Glomerular endothelial cell (primary cell): ENCODE data around the gene SLC46A1. TPM values are rescaled to one million over a fixed set of nuclear protein-coding genes. Genes with fewer than 3 reads are reported as not detected.

ENCODE experiments used
- DNase-seq: peaks from one replicate; pipeline ENCODE4 v3.0.0-alpha.2; 2011; ENCODE audit warnings: low read depth, low spot score; ENCODE audit errors: extremely low read depth
- total RNA-seq: library from RNA; depleted of rRNA; stranded (reverse); fragments of >200 nt; gene quantifications from 2 replicates; pipeline ENCODE4 v1.2.3, GENCODE V29; 2015

SLC46A1 gene
- total RNA-seq, 1 donor from 2014 or later: 3.3 TPM

DNA sequence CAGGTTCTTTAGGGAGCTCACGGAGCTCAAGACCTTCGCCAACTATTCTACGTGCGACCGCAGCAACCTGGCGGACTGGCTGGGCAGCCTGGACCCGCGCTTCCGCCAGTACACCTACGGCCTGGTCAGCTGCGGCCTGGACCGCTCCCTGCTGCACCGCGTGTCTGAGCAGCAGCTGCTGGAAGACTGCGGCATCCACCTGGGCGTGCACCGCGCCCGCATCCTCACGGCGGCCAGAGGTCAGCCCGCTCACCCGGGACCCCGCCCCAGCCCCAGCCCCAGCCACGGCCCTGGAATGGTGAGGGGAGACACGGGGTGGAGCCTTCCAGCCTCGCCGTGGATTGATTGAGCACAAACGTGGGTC is 21.0 kb downstream of the SLC46A1 start:
- DNase-seq: no peak

DNA sequence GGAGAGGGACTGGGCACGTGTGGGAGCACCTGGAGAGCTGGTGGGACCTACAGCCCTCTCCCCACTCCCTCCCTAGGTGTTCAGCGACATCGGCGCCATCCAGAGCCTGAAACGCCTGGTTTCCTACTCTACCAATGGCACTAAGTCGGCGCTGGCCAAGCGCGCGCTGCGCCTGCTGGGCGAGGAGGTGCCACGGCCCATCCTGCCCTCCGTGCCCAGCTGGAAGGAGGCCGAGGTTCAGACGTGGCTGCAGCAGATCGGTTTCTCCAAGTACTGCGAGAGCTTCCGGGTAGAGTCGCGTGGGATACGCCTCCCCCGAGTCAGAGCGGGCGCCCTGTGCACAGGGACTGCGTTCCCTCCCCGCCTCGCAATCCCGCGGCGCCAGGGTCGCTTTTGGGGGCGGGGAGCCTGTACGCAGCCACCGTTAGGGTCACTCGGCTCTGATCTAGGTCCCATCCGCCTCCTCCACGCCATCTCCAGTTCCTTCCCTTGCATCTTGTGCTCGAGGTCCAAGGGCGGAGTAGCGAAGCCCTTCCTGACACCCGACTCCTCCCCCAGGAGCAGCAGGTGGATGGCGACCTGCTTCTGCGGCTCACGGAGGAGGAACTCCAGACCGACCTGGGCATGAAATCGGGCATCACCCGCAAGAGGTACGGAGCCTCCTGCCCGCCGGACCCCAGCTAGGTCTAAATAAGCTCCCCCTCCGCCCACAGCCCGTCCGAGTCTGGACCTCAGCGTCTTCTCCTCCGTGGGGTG is 21.6 kb downstream of the SLC46A1 start:
- DNase-seq: no peak

DNA sequence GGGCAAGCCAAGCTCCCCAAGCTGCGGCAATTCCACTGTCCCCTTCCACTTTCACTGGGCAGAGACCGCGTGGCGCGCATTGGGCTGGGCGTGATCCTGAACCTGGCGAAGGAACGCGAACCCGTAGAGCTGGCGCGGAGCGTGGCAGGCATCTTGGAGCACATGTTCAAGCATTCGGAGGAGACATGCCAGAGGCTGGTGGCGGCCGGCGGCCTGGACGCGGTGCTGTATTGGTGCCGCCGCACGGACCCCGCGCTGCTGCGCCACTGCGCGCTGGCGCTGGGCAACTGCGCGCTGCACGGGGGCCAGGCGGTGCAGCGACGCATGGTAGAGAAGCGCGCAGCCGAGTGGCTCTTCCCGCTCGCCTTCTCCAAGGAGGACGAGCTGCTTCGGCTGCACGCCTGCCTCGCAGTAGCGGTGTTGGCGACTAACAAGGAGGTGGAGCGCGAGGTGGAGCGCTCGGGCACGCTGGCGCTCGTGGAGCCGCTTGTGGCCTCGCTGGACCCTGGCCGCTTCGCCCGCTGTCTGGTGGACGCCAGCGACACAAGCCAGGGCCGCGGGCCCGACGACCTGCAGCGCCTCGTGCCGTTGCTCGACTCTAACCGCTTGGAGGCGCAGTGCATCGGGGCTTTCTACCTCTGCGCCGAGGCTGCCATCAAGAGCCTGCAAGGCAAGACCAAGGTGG is 24.7 kb downstream of the SLC46A1 start:
- no peak for DNase-seq

DNA sequence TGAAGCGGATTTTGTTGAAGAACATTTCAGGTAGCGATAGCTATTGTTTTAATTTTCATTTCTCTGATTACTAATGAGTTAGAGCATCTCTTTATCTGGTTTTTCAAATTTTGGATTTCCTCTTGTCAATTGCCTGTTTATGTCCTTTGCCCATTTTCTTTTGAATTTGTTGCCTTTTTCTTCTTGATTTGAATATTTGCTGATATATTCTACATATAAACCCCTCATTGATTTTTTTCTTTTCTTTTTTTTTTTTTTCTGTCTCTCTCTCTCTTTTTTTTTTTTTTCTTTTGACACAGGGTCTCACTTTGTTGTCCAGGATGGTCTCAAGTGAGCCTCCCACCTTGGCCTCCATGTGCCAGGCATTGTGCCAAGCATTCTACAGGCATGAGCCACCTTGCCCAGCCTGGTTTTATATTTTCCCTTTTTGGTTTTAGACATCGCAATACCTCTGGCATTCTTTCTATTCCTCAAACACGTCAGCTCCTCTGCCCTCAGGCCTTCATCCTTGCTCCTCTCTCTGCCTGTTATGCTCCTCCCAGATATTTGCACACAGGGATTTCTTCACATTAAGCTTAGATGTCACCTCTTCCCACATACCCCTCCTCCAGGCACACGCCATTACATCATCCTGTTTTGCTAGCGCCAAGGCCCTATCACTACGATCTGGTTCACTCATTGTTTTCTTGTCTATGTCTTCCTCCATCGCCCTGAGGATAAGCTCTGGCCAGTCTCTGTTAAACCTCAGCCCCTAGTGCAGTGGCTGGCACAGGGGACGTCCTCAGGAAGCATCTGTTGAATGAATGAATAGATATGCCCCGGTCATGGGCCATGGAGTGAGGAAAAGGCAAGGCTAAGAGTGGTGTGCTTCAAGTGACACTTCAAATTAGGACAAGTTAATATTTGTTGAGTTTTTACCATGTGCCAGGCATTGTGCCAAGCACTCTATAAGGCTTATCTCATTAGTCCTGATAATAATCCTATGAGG is 25.9 kb downstream of the SLC46A1 start:
- no peak for DNase-seq

DNA sequence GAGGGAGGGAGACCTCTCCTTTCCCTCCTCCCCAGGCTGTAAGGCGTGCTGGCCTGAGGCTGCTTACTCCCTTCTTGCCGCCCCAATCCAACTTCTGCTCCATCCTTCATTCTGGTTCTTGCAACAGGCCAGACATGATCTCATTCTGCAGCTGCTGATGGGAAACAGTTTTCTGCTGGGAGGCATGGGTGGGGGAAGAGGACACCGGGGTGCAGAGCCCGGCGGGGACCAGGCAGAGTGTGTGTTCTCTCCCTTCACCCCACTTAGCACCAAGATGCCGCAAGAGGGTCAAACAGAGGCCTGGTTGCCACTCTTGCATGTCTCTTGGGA is 33.1 kb downstream of the SLC46A1 start:
- DNase-seq: no peak

DNA sequence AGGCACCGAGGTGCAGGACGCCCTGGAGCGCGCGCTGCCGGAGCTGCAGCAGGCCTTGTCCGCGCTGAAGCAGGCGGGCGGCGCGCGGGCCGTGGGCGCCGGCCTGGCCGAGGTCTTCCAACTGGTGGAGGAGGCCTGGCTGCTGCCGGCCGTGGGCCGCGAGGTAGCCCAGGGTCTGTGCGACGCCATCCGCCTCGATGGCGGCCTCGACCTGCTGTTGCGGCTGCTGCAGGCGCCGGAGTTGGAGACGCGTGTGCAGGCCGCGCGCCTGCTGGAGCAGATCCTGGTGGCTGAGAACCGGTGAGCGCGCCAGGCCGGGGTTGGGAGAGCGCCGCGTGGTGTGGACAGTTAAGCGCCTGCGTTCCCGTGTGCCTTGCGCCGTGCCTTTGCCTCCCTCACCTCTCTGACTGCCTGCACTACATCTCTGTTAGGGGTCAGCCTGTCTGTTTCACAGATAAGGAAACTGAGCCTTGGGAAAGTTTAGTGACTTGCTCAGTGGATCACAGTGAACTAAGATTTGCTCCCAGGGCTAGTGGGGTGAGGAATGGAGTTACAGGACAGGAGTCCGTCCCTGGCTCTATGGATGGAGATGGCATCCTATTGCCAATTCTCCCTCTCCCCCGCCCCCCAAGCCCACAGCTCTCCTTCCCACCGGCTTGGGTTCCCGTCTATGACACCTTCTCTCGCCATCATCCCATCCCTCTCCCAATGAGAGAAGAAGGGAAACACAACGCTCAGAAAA is 33.6 kb downstream of the SLC46A1 start:
- DNase-seq: no peak

DNA sequence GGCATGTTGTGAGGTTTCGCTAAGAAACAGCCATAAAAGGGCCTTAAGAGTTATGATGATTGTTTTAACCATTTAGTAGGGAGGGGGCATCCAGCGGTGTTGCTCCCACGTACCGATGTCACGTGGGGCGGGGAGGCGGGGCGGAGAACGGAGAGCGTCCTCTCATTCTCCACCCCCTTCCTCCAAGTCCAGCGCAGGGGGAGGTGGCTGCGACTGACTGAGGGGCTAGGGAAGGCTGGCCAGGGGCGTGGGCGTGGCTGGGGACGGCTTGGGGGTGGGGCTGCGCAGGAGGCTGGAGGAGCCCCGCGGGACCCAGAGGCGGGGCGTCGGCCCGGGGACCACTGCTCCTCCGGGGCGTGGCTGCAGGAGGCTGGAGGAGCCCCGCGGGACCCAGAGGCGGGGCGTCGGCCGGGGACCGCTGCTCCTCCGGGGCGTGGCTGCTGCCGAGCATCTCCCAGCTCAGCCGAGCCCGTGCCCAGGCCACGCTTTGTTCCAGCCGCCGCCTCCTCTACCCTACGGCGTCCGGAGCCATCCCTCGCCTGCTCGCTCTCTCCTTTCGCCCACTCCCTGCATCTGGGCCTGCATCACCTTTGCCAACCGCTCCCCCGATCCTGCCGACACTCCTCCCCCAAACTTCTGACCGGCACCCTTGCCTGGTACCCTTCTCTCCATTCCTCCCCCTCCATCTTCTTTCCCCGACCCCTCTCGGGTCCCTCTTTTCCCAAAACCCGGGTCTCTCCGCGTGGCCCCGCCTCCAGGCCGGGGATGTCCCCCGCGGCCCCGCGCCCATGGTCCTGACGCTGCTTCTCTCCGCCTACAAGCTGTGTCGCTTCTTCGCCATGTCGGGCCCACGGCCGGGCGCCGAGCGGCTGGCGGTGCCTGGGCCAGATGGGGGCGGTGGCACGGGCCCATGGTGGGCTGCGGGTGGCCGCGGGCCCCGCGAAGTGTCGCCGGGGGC is 34.5 kb downstream of the SLC46A1 start, which contains the start of gene SARM1:
SARM1 (plus strand) TSS at position 450 of the 958 bp plus-strand sequence; CDS start at position 789, 339 bp downstream.
- no peak for DNase-seq

DNA sequence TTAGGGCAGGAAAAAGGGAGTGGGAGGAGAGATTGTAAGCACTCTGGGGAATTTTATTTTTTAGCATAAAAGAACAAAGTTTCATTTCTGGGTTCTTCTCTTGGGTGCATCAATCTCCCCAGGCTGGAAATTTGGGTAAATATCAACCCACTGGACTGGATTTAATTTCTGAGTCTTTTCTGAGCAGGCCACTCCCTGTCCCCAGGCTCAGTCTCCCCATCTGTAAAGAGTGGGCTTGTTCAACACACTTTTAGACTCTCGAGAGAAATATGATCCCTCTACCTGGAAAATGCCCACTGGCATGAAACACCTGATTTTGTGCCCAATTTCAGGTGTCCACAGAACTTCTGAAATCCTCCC is 35.3 kb downstream of the SLC46A1 start:
- no peak for DNase-seq

DNA sequence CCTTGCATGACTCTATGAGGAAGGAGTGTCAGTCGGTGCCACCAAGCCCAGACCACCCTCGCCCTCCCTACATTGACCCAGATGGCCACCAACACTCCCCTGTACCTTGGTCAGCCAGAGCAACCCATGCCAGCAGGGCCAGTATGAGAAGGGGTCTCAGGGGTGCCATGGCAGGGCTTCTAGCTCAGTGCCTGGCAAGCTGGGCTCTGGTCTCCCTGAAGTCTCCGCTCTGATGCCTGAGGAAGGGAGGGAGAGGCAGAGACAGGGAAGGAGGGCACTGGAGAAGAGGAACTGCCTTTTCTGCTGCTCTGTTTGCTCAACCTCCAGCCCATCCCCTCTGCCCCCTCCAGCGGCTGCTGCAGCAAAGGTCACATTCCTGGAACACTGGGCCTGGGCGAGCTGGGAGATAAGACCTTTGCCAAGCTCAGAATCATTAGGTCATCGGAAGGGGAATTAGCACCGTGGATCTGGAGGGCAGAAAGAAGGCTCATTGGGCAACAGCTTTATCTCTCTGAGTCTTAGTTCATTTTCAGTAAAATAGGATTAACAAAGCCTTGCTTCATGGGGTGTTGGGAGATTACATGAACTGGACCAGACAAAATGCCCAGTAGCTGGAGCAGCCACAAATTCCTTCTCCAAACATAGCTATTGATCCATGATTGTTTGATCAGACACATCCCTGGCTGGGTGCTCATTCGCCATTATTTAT is 35.8 kb downstream of the SLC46A1 start, which contains the start of gene VTN:
VTN (minus strand) TSS at position 273 of the 709 bp plus-strand sequence; CDS start at position 169, 104 bp downstream.
- no peak for DNase-seq

DNA sequence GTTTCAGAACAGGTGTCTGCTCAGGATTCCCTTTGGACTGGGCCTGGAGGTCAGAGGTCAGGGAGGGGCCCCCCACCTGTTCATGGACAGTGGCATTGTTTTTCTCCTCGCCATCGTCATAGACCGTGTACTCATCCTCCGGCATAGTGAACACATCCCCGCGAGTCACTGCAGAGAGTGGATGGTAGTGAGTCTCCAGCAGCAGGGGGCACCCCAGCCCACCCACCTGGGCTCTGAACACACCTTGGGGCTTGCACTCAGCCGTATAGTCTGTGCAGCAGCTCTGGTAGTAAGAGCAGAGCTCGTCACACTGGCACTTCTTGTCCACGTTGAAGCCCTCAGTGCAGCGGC is 36.4 kb downstream of the SLC46A1 start:
- no peak for DNase-seq

DNA sequence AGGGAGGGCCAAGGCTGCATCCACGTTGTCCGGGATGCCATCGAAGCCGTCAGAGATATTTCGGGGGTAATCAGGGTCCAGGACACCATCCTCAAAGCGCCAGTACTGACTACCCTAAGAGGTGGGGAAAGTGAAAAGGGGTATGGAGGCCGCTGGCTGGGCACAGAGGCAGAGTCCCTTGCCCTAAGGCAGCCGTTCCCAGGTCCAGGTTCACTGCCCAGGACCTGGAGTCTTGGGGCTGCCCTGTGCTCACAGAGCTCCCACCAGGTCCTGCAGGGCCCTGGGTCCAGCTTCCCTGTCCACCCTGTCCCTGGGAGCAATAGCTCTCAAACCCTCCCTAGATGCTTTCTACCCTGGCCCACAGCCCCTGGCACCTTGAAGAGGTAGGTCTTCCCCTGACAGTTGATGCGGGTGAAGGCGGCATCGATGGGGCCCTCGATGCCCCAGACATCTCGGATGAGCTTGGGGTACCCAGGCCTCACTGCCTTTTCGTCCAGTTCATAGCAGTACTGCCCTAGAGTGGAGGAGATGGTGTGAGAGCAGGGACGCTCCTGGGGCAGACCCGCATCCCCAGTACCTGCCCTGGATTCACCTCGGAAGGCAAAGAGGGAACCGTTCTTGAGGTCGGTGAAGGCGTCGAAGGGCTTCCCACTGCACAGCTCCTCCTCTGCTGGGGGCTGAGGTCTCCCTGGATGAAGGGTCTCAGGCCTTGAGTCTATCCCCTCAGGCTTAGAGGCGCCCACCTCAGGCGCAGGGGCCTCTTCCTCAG is 36.9 kb downstream of the SLC46A1 start:
- no peak for DNase-seq

DNA sequence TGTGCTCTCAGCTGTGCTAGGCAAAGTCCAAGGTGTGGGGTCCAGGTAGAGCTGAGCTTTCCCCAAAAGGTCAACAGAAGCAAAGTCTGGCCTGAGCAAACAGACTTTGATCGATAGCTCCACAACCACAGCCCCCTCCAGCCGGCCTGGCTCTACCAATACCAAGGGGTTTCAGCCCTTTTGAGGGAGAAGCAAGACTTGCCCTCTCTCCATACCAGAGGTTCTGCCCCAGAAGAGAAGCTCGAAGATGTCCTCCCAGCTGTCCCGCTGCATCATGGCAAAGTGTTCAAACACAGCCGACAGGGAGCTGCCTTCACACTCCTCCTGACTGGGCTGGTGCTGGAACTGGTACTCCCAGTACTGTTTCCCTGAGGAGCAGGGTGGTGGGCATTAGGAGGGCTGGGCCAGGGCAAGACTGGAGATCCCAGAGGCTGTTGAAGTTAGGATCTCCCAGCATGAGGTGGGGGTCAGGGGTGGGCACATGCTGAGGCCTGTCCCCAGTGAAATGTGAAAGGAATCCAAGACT is 37.6 kb downstream of the SLC46A1 start:
- DNase-seq: no peak

DNA sequence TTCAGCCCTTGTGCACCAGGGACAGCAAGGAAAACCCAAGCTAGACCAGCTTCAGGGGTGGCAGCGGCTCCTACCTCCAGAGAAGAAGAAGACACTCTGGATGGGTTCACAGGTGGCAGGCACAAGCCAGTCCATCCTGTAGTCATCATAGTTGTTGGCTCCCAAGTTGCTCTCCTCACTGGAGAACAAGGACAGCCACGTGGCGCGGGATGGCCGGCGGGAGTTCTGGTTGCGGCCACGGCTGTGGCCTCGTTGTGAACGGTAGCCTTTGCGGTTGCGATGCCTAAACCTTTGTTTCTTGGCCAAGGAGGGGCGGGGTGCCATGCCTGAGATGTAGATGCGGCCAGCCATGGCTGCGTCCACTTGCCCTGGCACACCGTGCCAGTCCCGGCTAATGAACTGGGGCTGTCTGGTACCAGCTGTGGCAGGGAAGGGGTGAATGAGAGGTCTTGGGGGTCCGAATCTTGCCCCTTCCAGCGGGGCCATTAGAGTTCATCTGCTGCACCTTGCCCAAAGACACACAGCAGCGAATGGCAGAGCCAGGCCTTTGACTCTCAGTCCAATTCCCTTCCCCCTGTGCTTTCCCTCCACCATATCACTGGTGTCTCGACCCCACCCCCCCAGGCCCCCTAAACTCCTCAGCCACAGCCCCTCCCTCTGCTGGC is 38.2 kb downstream of the SLC46A1 start:
- no peak for DNase-seq

DNA sequence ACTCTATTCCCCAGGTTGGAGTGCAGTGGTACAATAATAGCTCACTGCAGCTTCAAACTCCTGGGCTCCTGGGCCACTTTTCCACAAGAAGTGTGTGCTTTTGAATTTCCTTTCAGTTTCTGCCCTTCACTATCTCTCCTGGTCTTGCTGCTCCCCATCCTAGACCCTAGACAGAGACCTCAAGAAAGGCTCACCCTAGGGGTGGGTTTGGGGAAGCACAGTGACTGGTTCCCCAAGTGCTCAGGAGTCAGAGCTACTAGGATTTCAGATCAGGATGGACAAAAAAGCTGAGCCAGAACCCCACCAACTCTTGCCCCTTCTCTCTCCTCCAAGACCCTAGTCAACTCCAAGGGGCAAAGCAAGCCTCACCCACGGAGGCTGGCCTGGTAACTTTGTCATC is 39.4 kb downstream of the SLC46A1 start:
- DNase-seq: no peak

DNA sequence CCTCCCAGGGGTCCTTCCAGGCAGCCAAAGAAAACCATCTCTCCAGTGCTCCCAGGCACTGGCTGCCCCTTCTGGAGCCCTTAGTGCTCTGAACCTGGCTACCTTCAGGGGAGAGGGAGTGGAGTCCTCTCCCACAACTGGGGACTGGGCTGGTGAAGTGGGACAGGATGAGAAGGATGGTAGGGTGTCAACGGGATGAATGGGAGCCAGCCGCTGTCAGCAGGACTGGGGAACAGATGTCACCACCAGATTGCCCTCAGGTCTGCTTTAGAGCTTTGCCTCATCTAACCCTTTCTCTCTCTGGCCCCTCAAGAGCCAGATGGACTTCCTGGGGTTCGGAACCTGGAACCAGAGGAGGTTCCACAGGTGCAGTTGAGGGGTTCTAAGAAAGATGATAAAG is 40.5 kb downstream of the SLC46A1 start:
- no peak for DNase-seq

DNA sequence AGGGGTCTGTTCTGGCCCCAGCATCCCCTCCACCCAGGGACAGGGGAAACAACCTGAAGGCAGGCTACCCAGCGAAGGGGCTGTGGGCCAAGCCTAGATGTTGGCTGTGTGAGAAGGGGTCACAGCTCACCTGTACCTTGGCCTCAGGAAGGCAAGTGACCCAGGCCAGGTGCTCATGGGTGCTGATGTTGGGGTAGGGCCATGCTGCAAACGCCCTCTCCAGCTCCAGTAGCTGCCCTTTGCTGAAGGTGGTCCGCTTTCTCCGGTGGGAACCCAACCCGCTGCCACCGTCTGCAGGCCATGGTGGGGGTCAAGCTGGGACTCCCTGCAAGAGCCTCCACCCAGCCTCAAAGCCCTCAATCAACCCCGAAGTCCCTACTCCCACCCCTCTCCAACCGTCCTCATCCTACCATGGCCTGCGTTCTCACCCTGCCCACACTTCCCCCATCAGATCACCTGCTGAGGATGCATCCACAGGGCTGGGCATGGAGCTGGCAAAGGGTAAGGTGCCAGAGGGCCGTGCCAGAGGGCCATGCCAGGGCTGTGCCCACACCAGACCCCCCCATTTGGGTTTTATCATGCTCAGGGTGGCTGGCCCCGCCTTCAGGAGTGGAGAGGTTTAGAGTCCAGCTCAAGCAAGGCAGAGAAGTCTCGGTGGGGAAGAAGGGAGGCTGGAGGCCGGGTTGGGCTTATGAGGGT is 41.2 kb downstream of the SLC46A1 start, which contains the start of gene SEBOX:
SEBOX (minus strand) TSS at position 535 of the 699 bp plus-strand sequence; CDS start at position 487, 48 bp downstream.
- no peak for DNase-seq
